GM10847 (cell line): ENCODE data around the gene AXIN1.

ENCODE experiments used
- POLR2A ChIP-seq: IDR thresholded peaks from 2 replicates; pipeline ENCODE4 v1.6.1; 2011; ENCODE audit not compliant: insufficient read length; ENCODE audit errors: extremely low read depth

Gene AXIN1

GRCh38 chr16:305916-306626, 46.5 kb downstream of the AXIN1 start:
- TF ChIP-seq POLR2A: no peak

GRCh38 chr16:303760-304505, 48.6 kb downstream of the AXIN1 start:
- TF ChIP-seq POLR2A: no peak

- TF ChIP-seq POLR2A: no peak
Observed at GRCh38 chr16:301950-302349, 50.6 kb downstream of the AXIN1 start.

- no peak for TF ChIP-seq POLR2A
Observed at GRCh38 chr16:301235-301634, 51.3 kb downstream of the AXIN1 start.

- TF ChIP-seq POLR2A: no peak
Observed at GRCh38 chr16:297832-298231, 54.7 kb downstream of the AXIN1 start.

GRCh38 chr16:296806-297510, 55.6 kb downstream of the AXIN1 start:
- no peak for TF ChIP-seq POLR2A

- TF ChIP-seq POLR2A: no peak
Observed at GRCh38 chr16:296276-296675, 56.2 kb downstream of the AXIN1 start.

GRCh38 chr16:293043-293775, 59.3 kb downstream of the AXIN1 start:
- no peak for TF ChIP-seq POLR2A

GRCh38 chr16:291539-291938, 61.0 kb downstream of the AXIN1 start:
- TF ChIP-seq POLR2A: no peak

- TF ChIP-seq POLR2A: no peak
Observed at GRCh38 chr16:290681-291405, 61.7 kb downstream of the AXIN1 start.

- TF ChIP-seq POLR2A: no peak
Observed at GRCh38 chr16:290015-290680, 62.4 kb downstream of the AXIN1 start.

- TF ChIP-seq POLR2A: no peak
Observed at GRCh38 chr16:289395-289997, 63.0 kb downstream of the AXIN1 start.

GRCh38 chr16:287981-288920, 64.3 kb downstream of the AXIN1 start:
- no peak for TF ChIP-seq POLR2A
